K562 (cell line): Measurements from ENCODE around the gene EMC6. TPM values are rescaled to one million over a fixed set of nuclear protein-coding genes. Genes with fewer than 3 reads are reported as not detected.

Source experiments
- CAMTA2 ChIP-seq: fragments of 250-450 bp; sonication (Bioruptor Pico); conservative IDR thresholded peaks from 2 replicates; pipeline ENCODE4 v1.5.1; 2022
- DPF2 ChIP-seq: fragments of 450-650 bp; IDR thresholded peaks from 2 replicates; pipeline ENCODE4 v1.6.1; 2016
- E2F8 ChIP-seq: fragments of 450-650 bp; IDR thresholded peaks from 2 replicates; pipeline ENCODE4 v1.7.1; 2018; ENCODE audit warnings: mild to moderate bottlenecking, low read depth; ENCODE audit not compliant: partially characterized antibody
- FOXA3 ChIP-seq, 2 experiments: fragments of 450-650 bp in 1 of 2; sonication (generic) in 1 of 2; formaldehyde crosslinking; IDR thresholded peaks in 1 of 2; conservative IDR thresholded peaks in 1 of 2; 2 replicates each; pipeline versions ENCODE4 v1.4.0 to v1.8.0; 2020 to 2022; ENCODE audit warnings: mild to moderate bottlenecking in 2 of 2, missing genetic modification reagents in 1 of 2
- ILF3 ChIP-seq: fragments of 450-650 bp; IDR thresholded peaks from 2 replicates; pipeline ENCODE4 v1.6.1; 2018; ENCODE audit warnings: antibody characterized with exemption, mild to moderate bottlenecking, moderate library complexity, borderline replicate concordance
- MAFF ChIP-seq: IDR thresholded peaks from 2 replicates; pipeline ENCODE4 v1.6.1; 2012; ENCODE audit warnings: low read length, improper control_type of control experiment
- MAX ChIP-seq: sonication (generic); formaldehyde crosslinking; IDR thresholded peaks from 2 replicates; pipeline ENCODE4 v1.9.0; 2022; ENCODE audit warnings: mild to moderate bottlenecking, missing genetic modification reagents
- PCBP1 ChIP-seq: fragments of 200-400 bp; formaldehyde crosslinking; IDR thresholded peaks from 2 replicates; pipeline ENCODE4 v1.6.1; 2018; ENCODE audit warnings: mild to moderate bottlenecking, low read depth, low read length; ENCODE audit not compliant: poor library complexity, severe bottlenecking
- POLR2A ChIP-seq: fragments of 450-650 bp; conservative IDR thresholded peaks from 2 replicates; pipeline ENCODE4 v1.6.1; 2016
- POLR3G ChIP-seq: IDR thresholded peaks from 2 replicates; pipeline ENCODE4 v1.6.1; 2011; ENCODE audit not compliant: insufficient read length, insufficient replicate concordance; ENCODE audit errors: extremely low read depth
- RUNX1 ChIP-seq: sonication (generic); IDR thresholded peaks from 2 replicates; pipeline ENCODE4 v1.6.1; 2016; ENCODE audit warnings: antibody characterized with exemption, low read depth
- SFPQ ChIP-seq: fragments of 200-400 bp; formaldehyde crosslinking; IDR thresholded peaks from 2 replicates; pipeline ENCODE4 v1.6.1; 2017; ENCODE audit warnings: mild to moderate bottlenecking, low read depth, low read length, moderate library complexity
- TCFL5 ChIP-seq: fragments of 250-450 bp; sonication (Bioruptor Pico); conservative IDR thresholded peaks from 2 replicates; pipeline ENCODE4 v1.6.1; 2021; ENCODE audit warnings: mild to moderate bottlenecking, moderate library complexity, matching md5 sums
- TEAD2 ChIP-seq: fragments of 450-650 bp; IDR thresholded peaks from 2 replicates; pipeline ENCODE4 v1.6.1; 2016; ENCODE audit warnings: missing genetic modification characterization, control low read depth, missing compliant biosample characterization
- ZNF12 ChIP-seq: sonication (generic); formaldehyde crosslinking; IDR thresholded peaks from 2 replicates; pipeline ENCODE4 v1.4.0; 2020; ENCODE audit warnings: mild to moderate bottlenecking, missing genetic modification reagents
- ZNF174 ChIP-seq: fragments of 250-450 bp; sonication (Bioruptor Pico); IDR thresholded peaks from 2 replicates; pipeline ENCODE4 v1.4.0; 2020; ENCODE audit warnings: mild to moderate bottlenecking
- ZNF324 ChIP-seq: fragments of 250-450 bp; sonication (Bioruptor Pico); IDR thresholded peaks from 2 replicates; pipeline ENCODE4 v1.4.0; 2020; ENCODE audit warnings: mild to moderate bottlenecking
- polyA plus RNA-seq, 8 experiments: library from polyadenylated mRNA; depleted of rRNA in 4 of 8; stranded (reverse) in 5 of 8; unstranded in 3 of 8; fragments of >200 nt; fragmentation: Nextera tagmentation in 2 of 8; fragmentation: Illumina TruSeq in 1 of 8; extraction: Ambion mirVana in 2 of 8; extraction: Trizol in 1 of 8; gene quantifications; 2 replicates each; pipeline versions ENCODE4 v1.2.1 to v1.2.3, GENCODE V29; 2011 to 2014; ENCODE audit warnings: inconsistent platforms in 1 of 8, missing spikeins in 1 of 8
- total RNA-seq, 7 experiments: library from RNA; depleted of rRNA in 6 of 7; stranded (reverse); fragments of >200 nt in 6 of 7; fragmentation: Illumina TruSeq in 2 of 7; extraction: Trizol in 2 of 7; gene quantifications; 2 replicates each; pipeline versions ENCODE4 v1.2.1 to v1.2.3, GENCODE V29; 2011 to 2021; ENCODE audit warnings: low replicate concordance in 1 of 7
- TF ChIP-seq, protein P1 (sequence below): IDR thresholded peaks from 3 replicates; pipeline ENCODE4 v1.6.1; 2011; ENCODE audit warnings: borderline replicate concordance, mild to moderate bottlenecking, moderate library complexity; ENCODE audit not compliant: insufficient read length; ENCODE audit errors: extremely low read depth
- TF ChIP-seq, protein P2 (sequence below), 2 experiments: fragments of 450-650 bp; conservative IDR thresholded peaks; 2 replicates each; pipeline ENCODE4 v1.6.1; 2017; ENCODE audit warnings: mild to moderate bottlenecking in 2 of 2, moderate library complexity in 2 of 2

Gene EMC6
- total and polyA plus RNA-seq, 9 of the 15 experiments (the other 6 are each of a cell fraction or from before 2014, with no cell fraction given): 2.9 to 136 (median 24.9) TPM

GRCh38 chr17:3639981-3640596 lies 28.5 kb upstream of the EMC6 start (continued):
- TF ChIP-seq E2F8 (peak; percentile 54), DPF2 (peak; percentile 70), MAFF (no peak), POLR3G (no peak), ZNF174 (CRISPR knock-in tag) (no peak), RUNX1 (no peak), TCFL5 (CRISPR knock-in tag) (no peak), POLR2A (no peak), MAX (CRISPR knock-in tag) (peak; percentile 94), CAMTA2 (CRISPR knock-in tag) (no peak), ZNF324 (CRISPR knock-in tag) (no peak), SFPQ (no peak), ILF3 (no peak), ZNF12 (no peak), TEAD2 (tag) (no peak), FOXA3 (CRISPR knock-in tag; conservative IDR thresholded peaks at IDR 0.05 in 1 of 2, IDR thresholded peaks at IDR 0.05 in 1 of 2) (no peak), PCBP1 (no peak)
- TF ChIP-seq, protein P1, sequence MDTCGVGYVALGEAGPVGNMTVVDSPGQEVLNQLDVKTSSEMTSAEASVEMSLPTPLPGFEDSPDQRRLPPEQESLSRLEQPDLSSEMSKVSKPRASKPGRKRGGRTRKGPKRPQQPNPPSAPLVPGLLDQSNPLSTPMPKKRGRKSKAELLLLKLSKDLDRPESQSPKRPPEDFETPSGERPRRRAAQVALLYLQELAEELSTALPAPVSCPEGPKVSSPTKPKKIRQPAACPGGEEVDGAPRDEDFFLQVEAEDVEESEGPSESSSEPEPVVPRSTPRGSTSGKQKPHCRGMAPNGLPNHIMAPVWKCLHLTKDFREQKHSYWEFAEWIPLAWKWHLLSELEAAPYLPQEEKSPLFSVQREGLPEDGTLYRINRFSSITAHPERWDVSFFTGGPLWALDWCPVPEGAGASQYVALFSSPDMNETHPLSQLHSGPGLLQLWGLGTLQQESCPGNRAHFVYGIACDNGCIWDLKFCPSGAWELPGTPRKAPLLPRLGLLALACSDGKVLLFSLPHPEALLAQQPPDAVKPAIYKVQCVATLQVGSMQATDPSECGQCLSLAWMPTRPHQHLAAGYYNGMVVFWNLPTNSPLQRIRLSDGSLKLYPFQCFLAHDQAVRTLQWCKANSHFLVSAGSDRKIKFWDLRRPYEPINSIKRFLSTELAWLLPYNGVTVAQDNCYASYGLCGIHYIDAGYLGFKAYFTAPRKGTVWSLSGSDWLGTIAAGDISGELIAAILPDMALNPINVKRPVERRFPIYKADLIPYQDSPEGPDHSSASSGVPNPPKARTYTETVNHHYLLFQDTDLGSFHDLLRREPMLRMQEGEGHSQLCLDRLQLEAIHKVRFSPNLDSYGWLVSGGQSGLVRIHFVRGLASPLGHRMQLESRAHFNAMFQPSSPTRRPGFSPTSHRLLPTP: no peak
- TF ChIP-seq, protein P2, sequence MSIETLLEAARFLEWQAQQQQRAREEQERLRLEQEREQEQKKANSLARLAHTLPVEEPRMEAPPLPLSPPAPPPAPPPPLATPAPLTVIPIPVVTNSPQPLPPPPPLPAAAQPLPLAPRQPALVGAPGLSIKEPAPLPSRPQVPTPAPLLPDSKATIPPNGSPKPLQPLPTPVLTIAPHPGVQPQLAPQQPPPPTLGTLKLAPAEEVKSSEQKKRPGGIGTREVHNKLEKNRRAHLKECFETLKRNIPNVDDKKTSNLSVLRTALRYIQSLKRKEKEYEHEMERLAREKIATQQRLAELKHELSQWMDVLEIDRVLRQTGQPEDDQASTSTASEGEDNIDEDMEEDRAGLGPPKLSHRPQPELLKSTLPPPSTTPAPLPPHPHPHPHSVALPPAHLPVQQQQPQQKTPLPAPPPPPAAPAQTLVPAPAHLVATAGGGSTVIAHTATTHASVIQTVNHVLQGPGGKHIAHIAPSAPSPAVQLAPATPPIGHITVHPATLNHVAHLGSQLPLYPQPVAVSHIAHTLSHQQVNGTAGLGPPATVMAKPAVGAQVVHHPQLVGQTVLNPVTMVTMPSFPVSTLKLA (conservative IDR thresholded peaks at IDR 0.05): peak; percentile 75 to 85
